T-helper 9 cell (primary cell): Measurements from ENCODE around the gene SNX12.
"Not testable (repeated sequence)": the region's sequence is repeated elsewhere in the genome, so short reads cannot be mapped to it uniquely, and the experiment has no call there.

ENCODE experiments used
- DNase-seq: peaks from one replicate; pipeline ENCODE4 v3.0.0-alpha.2; 2020

SNX12 gene

GRCh38 chrX:71085900-71086299 lies 17.8 kb upstream of the SNX12 start:
- no peak for DNase-seq

- DNase-seq = no peak
These were observed 14.7 kb upstream of the SNX12 start for GRCh38 chrX:71082822-71083221.

GRCh38 chrX:71082124-71082647 lies 14.1 kb upstream of the SNX12 start:
- DNase-seq = no peak

- DNase-seq = no peak
These were observed 13.4 kb upstream of the SNX12 start for GRCh38 chrX:71081330-71082123.

- no peak for DNase-seq
These were observed 2.4 kb upstream of the SNX12 start for GRCh38 chrX:71070531-71070930.

GRCh38 chrX:71067712-71068043 lies 456 bp downstream of the SNX12 start:
- DNase-seq = no peak

- no peak for DNase-seq
These were observed 1.0 kb downstream of the SNX12 start for GRCh38 chrX:71067089-71067488.

GRCh38 chrX:71060127-71060526 lies 8.0 kb downstream of the SNX12 start:
- DNase-seq = no peak

GRCh38 chrX:71057848-71058530 lies 10.1 kb downstream of the SNX12 start:
- no peak for DNase-seq

GRCh38 chrX:71056867-71057266 lies 11.3 kb downstream of the SNX12 start:
- no peak for DNase-seq

- DNase-seq = no peak
These were observed 14.9 kb downstream of the SNX12 start for GRCh38 chrX:71053217-71053621.

- DNase-seq = no peak
These were observed 15.4 kb downstream of the SNX12 start for GRCh38 chrX:71052721-71053120.

- DNase-seq = not testable (repeated sequence)
These were observed 20.2 kb downstream of the SNX12 start for GRCh38 chrX:71047891-71048290.

GRCh38 chrX:71017396-71017939 lies 50.7 kb downstream of the SNX12 start:
- no peak for DNase-seq
